Activated CD4-positive, alpha-beta T cell treated with anti-CD3 and anti-CD28 coated beads for 48 hours (primary cell): Measurements from ENCODE around the gene CDC45.

Source experiments
- DNase-seq: peaks from one replicate; pipeline ENCODE4 v3.0.0-alpha.2; 2020

Gene CDC45

GRCh38 chr22:19471572-19471971, 8.1 kb upstream of the CDC45 start:
- DNase-seq, result no peak

- no peak for DNase-seq
These were observed 7.5 kb upstream of the CDC45 start for GRCh38 chr22:19472233-19472632.

GRCh38 chr22:19473578-19473977, 6.1 kb upstream of the CDC45 start:
- DNase-seq, result no peak

GRCh38 chr22:19476023-19476422, 3.7 kb upstream of the CDC45 start:
- no peak for DNase-seq

GRCh38 chr22:19477321-19478044, 2.2 kb upstream of the CDC45 start:
- DNase-seq, result no peak

GRCh38 chr22:19478045-19478900, 1.4 kb upstream of the CDC45 start:
- DNase-seq, result peak; percentile 27

GRCh38 chr22:19478901-19479354, 792 bp upstream of the CDC45 start, which contains the start of gene UFD1:
Gene UFD1 (minus strand): TSS chr22:19479193. CDS start chr22:19479085, 108 bp downstream.
- DNase-seq, result peak; percentile 87

- DNase-seq, result peak; percentile 43
These were observed 451 bp downstream of the CDC45 start for GRCh38 chr22:19480173-19480568.

GRCh38 chr22:19480789-19481188, 1.1 kb downstream of the CDC45 start:
- no peak for DNase-seq

- no peak for DNase-seq
These were observed 2.6 kb downstream of the CDC45 start for GRCh38 chr22:19482297-19482696.

- no peak for DNase-seq
These were observed 3.9 kb downstream of the CDC45 start for GRCh38 chr22:19483481-19484244.

- DNase-seq, result no peak
These were observed 8.6 kb downstream of the CDC45 start for GRCh38 chr22:19488285-19488684.

- DNase-seq, result no peak
These were observed 9.4 kb downstream of the CDC45 start for GRCh38 chr22:19488884-19489843.

- DNase-seq, result no peak
These were observed 11.0 kb downstream of the CDC45 start for GRCh38 chr22:19490628-19491230.

GRCh38 chr22:19492504-19493174, 12.9 kb downstream of the CDC45 start:
- no peak for DNase-seq

- DNase-seq, result no peak
These were observed 14.4 kb downstream of the CDC45 start for GRCh38 chr22:19494001-19494560.

- no peak for DNase-seq
These were observed 15.0 kb downstream of the CDC45 start for GRCh38 chr22:19494676-19495173.

- no peak for DNase-seq
These were observed 16.0 kb downstream of the CDC45 start for GRCh38 chr22:19495562-19496323.

GRCh38 chr22:19496324-19496630, 16.6 kb downstream of the CDC45 start:
- no peak for DNase-seq

- DNase-seq, result no peak
These were observed 17.5 kb downstream of the CDC45 start for GRCh38 chr22:19497245-19497644.
